ENCODE measurements around the gene ZBTB16.

GRCh38 chr11:114128399-114128798, 68.9 kb downstream of the ZBTB16 start:
- TF ChIP-seq CTCF (IDR thresholded peaks at IDR 0.05) (no peak), EP300 (IDR thresholded peaks at IDR 0.05) (no peak)

Data from ovary (tissue), 3 donors.